Spleen (tissue), 7 donors: ENCODE results near the gene DEPDC7.
"Not testable (repeated sequence)": the region's sequence is repeated elsewhere in the genome, so short reads cannot be mapped to it uniquely, and the experiment has no call there.

Experiments
- POLR2A ChIP-seq, 3 donors: fragments of 450-650 bp; IDR thresholded peaks; one replicate each; pipeline ENCODE4 v1.5.1; 2017; ENCODE audit warnings: antibody characterized with exemption in 3 of 3, mild to moderate bottlenecking in 1 of 3
- TF ChIP-seq, protein P1 (sequence below), 11 experiments: fragments of 200-600 bp in 7 of 11; fragments of 450-650 bp in 4 of 11; sonication (generic) in 4 of 11; IDR thresholded peaks in 8 of 11; conservative IDR thresholded peaks in 3 of 11; 1 replicate in 7 of 11; 2 replicates in 4 of 11; pipeline versions ENCODE4 v1.4.0 to v1.8.0; 2016 to 2021; ENCODE audit warnings: antibody characterized with exemption in 11 of 11, inconsistent platforms in 4 of 11, mild to moderate bottlenecking in 1 of 11
- donor health status: DM: no; HTN: no; CAD: no; lungs with moderate emphysema.
- donor health status: DM: no; HTN: no; CAD: no.
- donor health status: DM: no; HTN: no; CAD: no.

DNA sequence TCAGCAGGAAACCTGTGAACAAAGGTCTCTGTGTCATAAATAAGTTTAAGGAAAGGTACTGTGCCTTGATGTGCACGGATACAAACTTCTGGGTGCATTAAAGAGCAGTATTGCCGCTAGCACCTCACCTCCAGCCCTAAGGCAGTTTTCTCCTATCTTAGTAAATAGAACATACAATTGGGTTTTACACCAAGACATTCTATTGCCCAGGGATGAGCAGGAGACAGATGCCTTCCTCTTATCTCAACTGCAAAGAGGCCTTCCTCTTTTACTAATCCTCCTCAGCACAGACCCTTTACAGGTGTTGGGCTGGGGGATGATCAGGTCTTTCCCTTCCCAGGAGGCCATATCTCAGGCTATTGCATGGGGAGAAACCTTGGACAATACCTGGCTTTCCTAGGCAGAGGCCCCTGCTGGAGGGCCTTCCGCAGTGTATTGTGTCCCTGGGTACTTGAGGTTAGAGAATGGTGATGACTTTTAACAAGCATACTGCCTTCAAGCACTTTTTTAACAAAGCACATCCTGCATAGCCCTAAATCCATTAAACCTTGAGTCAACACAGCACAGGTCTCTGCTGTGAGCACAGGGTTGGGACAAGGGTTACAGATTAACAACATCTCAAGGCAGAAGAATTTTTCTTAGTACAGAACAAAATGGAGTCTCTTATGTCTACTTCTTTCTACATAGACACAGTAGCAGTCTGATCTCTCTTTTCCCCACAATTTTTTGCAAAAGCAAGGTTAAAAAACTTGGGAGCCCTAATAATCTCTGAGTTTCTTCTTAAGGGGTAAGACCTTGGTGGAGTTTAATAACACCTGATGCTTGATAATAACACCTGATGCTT is 34.1 kb downstream of the DEPDC7 start:
- TF ChIP-seq, protein P1, sequence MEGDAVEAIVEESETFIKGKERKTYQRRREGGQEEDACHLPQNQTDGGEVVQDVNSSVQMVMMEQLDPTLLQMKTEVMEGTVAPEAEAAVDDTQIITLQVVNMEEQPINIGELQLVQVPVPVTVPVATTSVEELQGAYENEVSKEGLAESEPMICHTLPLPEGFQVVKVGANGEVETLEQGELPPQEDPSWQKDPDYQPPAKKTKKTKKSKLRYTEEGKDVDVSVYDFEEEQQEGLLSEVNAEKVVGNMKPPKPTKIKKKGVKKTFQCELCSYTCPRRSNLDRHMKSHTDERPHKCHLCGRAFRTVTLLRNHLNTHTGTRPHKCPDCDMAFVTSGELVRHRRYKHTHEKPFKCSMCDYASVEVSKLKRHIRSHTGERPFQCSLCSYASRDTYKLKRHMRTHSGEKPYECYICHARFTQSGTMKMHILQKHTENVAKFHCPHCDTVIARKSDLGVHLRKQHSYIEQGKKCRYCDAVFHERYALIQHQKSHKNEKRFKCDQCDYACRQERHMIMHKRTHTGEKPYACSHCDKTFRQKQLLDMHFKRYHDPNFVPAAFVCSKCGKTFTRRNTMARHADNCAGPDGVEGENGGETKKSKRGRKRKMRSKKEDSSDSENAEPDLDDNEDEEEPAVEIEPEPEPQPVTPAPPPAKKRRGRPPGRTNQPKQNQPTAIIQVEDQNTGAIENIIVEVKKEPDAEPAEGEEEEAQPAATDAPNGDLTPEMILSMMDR (IDR thresholded peaks at IDR 0.05 in 8 of 11, conservative IDR thresholded peaks at IDR 0.05 in 3 of 11): not testable (repeated sequence)
- TF ChIP-seq POLR2A (IDR thresholded peaks at IDR 0.05): not testable (repeated sequence)
